Measurements from ENCODE around the gene THSD4.
"Not testable (repeated sequence)": the region's sequence is repeated elsewhere in the genome, so short reads cannot be mapped to it uniquely, and the experiment has no call there.

THSD4 gene

DNA sequence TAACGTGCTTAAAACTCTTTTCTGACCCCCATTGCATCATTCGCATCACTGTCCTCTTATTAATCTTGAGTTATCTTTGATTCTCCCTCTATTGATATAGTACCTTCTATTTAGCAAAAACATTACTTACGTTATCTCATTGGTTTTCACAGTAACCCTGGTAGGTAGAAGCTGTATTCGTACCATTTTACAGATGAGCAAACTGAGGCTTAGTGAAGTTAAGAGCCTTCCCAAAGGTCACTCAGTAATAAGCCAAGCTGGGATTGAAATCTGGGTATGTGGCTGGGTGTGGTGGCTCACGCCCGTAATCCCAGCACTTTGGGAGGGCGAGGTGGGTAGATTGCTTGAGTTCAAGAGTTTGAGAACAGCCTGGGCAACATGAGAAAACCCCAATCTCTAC, 244.0 kb downstream of the THSD4 start:
- no peak for DNase-seq

DNA sequence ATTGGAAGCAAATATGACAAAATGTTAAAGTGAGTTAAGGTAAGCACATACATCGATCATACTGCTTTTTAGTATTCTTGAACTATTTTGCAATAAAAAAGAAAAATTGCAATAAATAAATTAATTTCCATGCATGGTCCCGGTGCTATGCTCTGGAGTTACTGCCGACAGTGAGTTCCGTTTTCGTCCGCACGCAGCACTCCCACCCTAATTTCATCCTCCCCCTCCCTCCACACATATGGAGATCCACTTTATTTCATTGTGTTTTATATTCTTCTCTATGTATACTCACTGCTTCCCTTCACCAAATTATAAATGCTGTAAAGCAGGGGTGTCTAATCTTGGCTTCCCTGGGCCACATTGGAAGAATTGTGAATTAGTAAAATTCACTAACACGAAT, 247.3 kb downstream of the THSD4 start:
- no peak for DNase-seq

DNA sequence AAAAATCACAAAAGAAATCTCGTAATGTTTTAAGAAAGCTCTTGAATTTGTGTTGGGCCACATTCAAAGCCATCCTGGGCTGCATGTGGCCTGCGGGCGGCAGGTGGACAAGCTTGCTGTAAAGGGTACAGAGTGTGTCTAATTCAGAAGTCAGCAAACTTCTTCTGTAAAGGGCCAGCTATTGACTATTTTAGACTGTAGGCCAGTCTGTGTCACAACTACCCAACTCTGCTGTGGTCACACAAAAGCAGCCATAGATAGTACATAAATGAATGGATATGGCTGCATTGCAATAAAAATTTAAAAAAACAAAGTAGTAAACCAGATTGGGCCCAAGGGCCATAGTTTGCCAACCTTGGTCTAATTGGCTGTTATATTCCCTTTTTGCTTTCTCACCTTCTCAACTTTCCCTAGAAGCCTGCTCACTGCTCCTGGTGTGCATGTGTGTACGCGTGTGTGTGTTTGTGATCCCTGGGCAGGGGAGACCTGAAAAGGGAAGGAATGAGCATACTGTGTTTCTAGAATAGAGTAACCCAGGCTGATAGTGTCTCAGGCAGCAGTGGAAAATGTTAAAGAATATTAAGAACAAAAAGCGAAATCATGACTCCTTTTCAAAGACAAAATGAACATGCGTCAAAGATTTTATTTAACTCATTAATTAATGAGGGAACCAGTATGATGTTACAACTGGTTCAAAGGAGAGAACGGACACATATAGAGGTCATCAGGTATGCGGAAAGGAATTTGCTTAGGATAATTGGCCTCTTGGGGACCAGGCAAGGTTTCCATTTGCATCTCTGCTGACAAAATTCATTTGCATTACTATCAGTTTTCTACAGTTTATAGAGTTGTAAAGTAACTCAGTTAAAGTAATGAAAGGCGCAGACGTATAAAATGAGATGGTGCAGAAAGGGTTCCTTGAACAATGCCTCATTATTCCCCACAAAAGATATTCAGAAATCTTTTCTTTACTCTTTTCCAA, 248.0 kb downstream of the THSD4 start:
- DNase-seq = no peak

DNA sequence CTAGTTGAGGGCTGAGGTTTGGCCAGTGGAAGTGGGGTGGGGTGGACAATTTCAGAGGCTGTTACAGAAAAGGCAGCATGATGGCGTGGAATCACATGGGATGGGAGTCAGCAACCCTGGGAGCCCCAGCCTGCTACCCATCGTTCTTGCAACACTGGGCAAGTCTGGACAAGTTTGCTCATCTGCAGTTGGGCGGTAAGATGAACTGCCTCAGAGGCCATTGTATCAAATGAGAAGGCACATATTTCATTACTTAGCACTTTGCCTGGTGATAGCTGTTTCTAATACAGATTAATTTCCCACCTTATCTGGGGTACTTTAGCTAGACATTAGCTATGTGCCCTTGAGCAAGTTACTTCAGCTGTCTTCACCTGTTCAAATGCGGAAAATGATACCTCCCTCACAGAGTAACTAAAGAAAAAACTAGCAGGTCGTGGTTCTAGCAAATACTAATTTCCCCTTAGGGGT, 248.9 kb downstream of the THSD4 start:
- no peak for DNase-seq

DNA sequence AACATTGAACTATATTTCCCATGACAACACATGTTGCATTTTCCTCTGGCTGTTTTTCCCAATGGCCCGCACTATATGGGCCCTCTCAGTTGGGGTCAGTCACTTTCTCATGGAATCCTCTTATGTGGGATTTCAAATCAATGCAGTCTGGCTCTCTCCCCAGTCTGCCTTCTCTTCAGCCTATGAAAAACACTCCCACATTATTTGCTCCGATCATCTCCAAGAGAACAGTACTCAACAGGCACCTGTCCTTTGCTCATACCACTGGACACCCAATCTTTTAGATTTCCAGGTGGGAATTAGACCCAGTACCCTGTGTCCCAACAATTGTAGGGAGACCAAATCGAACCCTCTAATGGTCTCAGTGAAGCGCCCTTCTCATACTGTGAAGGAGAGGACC, 251.3 kb downstream of the THSD4 start:
- DNase-seq = no peak

DNA sequence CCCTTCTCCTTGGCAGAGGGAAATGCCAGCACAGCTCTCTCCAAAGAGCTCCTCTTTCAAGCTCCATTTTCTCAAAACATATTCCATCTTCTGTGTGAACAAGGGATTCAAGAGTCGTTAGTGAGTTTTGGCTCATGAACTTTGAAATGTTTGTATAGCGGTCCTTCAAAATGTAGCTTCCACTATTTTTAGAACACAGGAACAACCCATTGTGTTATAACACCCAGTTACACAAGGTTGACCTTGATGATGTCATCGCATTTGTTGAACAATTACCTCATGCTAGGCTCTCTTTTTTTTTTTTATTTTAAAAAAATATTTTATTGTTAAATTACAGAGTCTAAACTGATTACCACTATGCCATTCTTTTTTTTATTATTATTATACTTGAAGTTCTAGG, 251.7 kb downstream of the THSD4 start:
- DNase-seq = no peak

DNA sequence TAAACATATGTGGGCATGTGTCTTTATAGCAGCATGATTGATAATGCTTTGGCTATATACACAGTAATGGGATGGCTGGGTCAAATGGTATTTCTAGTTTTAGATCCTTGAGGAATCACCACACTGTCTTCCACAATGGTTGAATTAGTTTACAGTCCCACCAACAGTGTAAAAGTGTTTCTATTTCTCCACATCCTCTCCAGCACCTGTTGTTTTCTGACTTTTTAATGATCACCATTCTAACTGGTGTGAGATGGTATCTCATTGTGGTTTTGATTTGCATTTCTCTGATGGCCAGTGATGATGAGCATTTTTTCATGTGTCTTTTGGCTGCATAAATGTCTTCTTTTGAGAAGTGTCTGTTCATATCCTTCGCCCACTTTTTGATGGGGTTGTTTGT, 252.5 kb downstream of the THSD4 start:
- not testable (repeated sequence) for DNase-seq

DNA sequence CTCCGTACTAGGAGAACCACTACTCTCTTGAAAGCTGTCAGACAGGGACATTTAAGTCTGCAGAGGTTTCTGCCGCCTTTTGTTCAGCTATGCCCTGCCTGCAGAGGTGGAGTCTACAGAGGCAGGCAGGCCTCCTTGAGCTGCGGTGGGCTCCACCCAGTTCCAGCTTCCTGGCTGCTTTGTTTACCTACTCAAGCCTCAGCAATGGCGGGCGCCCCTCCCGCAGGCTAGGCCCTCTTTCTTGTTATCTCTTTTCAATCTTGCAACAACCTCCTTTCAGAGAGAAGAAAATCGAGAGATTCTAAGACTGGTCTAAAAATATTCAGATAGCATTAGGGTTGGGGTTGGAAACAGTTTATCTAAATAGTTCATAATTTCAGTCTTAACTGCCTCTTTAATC, 257.5 kb downstream of the THSD4 start:
- DNase-seq = peak in 4 of 6 experiments; percentile 1 to 48 (median 37)

DNA sequence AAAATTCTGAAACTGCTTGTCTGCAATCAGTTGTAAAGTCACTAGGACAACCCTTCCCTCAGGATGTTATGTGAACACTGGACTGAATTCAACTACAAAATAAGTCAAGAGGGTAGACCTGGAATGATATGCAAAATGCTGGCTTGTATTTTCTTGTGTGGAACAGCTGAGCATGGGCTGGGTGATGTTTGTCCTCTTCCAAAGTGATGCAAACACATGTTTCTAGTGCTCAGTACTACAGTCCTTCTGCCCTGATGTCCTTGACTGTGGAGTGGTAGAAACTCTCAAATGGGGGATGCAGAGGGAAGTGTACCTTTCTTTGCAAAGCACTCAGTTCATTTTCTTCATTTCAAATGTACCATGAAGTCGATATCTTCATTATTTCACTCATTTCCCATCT, 258.6 kb downstream of the THSD4 start:
- DNase-seq = no peak

DNA sequence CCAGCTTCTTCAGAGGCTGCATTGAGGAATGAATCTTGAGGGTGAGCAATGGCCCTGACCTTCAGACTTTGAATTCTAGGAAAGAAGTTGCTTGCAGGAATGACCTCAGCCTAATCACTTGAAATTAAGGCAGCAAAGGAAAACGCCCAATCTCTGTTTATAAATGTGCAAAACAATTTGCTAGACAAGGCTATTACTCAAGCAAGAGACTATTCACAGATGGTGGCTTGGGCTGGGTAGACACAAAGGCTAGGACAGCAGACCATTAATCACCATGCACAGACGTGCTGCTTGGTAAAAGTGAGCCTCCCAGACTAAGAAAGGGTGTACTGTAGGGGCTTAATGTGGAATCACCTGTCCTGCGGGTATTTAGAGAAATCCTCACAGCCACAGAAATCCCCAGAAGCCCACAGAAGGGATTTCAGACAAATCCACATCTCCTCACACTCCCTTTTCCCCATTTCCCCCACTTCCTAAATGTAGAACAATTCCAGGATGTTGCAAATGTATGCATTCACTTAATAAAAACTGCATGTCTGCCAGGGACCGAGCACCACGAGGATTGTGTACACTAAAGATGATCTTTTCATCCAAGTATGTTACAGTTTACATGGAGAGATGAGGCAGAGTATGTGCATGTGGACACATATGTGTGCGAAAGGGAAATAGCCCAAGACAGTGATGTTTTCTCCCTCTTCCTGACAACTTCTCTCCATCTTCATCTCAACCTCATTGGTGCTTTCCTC, 259.5 kb downstream of the THSD4 start:
- no peak for DNase-seq

DNA sequence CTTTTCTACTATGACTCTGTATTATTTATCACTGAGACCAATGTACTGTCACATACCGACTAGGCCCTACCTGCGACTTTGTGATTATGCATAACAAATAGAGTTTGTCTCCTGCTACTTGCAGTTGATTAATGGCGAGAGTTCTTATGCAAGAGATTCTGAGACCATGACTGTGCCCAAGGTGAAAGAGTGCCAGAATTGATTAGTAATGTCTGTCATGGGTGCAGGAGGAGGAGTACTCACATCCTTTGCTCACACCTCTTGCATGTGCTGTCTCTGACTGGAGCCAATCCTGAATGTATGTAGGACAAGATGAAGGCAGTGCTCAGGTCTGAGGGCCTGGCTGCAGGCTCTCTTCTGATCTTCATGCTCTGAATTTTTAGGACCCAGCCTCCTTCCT, 260.7 kb downstream of the THSD4 start:
- DNase-seq = no peak

DNA sequence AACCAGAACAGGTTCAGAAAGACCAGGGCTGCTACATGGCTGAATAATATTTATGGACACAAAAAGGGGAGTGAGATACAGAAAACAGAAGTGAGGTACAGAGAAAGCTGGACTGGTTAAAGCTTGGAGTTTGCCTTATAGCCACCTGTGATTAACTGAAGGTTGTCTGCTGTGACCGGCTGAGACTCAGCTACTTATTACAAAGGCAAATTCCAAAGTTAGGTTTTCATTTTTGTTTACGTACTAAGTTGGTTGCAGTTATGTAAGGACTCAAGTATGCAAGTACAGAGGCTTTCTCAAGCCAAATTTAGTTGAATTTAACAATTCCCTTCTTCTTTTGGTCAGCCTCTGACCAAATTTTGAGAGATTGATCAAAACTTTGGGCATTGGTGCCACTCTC, 264.6 kb downstream of the THSD4 start:
- no peak for DNase-seq

DNA sequence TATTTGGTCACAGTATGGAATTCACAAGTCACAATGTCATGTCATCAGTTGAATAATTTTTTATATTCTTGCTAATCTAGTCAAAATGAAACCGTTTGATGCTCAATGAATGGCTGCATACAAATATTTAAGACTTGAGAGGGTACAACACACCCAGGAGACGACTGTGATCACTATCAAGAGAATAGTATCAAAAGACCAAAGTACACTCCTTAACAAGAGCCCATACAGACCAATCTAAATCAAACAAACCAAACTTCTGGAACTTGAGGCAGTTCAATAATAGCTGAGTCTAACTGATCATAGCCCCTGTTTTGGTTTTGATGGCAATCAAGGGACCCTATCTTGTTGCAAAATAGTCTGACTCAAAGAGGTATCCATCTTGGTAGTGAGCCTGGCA, 265.1 kb downstream of the THSD4 start:
- no peak for DNase-seq

DNA sequence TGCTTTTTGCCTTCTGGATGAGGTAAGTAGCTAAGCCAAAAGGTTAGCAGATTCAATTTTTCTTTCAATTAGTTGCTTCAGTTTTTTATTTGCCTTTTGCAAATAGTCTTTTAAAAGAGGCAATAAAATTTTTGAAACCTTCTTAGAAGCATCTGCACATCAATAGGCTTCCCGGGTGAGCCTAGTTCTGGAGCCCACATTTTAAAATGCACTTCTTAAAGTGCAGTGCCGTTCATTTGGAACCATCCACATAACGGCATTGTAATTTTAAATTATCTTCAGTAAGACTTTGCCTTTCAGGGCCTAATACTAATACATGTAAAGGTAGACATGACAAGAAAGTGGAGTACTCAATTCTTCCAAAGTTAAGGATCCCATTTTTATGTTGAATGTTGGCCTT, 269.2 kb downstream of the THSD4 start:
- DNase-seq = no peak

DNA sequence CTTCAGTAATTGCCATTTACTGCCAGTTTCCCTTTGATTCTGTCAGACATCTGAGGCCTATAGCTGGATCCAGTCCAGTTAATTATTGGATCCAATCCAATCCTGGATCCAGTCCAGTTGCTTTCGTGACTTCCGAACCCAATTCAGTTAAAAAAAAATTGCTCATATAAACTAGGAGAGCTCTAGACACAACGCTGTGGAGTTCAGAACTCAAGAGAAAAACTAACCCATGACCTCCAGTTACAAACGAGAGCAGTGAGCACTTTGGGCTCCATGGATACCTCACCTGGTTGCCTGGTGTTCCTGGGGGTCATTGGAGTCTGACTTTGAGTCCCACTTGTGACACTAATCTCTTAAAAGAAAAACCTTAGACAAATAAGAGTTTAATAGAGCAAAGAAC, 269.8 kb downstream of the THSD4 start:
- DNase-seq = no peak

DNA sequence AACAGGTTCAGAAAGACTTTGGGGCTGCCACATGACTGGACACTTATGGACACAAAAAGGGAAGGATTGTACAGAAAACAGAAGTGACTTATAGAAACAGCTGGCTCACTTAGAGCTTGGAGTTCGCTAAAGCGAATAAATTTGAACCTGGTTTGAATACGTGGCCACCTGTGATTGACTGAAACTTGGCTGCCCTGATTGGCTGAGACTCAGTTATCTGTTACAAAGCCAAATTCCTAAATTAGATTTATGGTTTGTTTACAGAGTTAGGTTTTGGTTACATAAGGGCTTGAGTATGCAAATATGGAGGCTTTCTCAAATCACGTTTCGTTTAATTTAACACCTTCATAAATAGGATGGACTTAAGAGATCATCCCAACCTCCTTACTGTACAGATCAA, 270.2 kb downstream of the THSD4 start:
- no peak for DNase-seq

DNA sequence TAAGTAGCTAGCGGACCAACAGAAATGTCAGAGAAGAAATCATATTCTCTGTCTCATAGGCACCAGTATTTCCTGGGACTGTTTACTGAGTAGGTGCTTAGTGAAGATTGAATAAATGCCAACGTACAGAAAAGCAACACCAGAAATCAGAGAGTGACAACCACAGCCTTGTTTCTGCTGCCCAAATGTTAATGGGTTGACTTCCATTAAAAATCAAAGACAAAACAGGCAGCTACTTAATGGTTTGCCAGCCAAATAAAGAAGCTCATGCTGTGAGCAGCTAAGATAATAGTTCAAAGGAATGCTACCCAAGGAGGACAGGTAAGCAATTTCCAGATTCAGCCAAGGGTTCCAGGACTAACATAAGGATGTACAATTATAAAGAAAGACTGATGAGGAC, 270.7 kb downstream of the THSD4 start:
- DNase-seq = peak in 1 of 6 experiments; percentile 71

DNA sequence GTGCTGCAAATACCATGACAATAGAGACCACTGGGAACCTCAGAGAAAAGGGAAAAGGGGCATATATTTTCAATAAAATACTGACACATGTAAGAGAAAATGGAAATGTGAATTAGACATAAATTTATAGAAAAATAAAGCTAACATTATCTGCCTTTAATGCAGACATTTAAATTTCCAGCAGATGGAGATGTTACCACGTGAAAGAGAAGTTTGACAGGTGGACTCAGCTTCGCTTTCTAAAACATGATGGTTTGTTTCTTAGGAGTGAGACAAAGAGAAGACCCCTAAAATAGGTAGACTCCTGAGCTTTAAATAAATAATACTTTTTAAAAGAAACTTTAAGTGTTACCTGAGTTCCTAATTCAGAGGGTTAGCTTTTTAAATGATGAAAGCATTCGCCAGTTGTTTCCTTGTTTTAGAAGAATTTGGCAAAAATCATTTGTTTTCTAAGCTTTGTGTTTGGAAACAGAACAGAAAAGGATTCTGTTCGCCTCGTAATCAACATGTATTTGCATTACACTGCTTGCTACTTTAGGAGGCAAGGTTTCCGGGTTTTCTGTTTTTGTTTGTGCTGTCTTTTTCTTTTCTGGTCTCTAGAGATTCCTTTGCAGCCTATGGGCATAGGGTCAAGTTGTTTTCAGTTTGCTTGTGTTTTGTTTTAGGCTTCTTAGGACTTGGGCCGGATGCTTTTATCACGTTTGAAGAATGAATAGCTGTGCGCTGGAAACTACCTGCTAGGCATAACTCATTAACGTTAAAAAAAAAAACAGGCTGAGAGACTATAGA, 271.4 kb downstream of the THSD4 start:
- peak in 2 of 6 experiments; percentile 5 to 28 for DNase-seq

DNA sequence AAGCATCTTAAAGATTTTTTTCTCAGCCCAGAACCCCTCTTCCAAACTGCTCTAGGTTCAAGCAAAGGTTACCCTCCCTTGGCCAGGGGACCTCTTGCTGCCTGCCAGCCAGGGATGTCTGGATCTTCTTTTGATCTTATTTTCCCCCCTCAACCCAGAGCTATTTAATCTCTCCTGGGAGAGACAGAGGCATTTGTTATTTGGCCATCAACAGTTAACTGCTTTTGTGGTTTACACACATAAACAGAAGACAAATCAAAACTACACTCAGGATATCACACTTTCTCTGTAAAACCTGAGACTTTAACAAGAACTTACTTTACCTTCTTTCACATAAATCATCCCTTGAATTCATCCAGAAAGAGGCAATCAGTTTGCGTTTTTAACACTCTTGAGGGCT, 272.5 kb downstream of the THSD4 start:
- no peak for DNase-seq

DNA sequence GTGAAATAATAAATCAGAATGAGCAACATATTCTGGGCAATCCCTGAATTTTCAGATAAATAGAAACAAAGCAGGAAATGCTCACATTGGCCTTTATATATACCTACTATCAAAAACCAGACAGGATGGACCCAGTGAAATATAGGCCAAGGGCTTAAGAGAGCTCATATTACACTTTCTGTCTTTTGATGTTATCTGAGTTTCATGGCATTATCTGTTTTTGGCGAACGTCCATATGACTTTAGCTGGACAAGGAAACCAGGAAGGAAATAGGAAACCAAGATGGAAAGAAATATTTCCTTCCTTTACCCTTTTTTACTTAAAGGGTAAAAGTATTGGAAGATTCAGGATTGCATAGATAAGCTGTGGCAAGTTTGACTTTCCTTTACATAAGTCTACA, 274.8 kb downstream of the THSD4 start:
- no peak for DNase-seq

DNA sequence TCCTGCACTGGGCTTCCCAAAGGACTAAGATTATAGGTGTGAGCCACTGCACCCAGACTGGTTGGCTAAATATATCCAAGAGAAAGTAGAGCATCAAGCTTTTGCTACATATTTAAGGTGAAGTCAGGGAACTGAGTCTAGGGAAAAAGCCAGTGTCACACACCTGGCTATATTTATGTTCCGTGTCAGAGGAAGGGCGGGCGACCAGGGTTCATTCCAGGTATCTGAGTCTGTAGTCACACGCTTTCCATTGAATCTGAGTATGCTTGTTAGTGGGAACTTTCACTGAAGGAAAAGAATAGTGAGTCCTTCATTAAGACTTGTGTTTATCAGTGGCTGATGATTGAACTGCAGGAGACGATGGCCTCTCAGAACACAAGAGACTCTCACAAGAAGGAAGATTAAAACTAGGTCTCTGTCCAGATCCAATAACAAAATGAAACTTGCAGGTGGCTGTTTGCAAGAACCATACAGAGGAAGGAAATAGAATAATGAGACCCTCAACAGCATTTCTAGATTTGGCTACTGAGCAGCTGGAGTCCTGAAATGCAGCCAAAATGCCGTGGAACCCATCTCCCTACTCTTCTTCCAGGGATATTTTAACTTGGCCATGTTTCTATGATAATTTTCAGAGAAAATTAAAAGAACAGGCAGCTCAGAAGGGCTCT, 276.3 kb downstream of the THSD4 start:
- DNase-seq = no peak

DNA sequence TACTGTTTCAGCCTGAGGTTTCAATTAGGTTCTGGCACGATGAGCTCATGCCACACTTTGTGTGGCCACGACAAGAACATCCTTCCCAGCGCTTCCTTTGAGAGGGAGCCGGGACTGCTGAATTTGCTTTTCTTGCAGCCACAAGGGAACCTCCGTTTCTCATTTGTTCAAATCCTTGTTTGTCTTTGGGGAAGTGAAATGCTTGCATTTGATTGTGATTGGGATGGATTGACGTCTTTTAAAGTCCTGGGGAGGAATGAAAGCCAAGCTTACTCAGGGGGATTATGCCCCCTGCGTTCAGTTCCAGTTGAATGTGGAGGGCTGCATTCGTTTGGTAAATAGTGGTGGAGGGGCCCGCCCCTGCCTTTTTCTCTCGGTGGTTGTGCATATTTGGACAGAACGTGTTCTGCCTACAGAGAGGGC, 277.6 kb downstream of the THSD4 start:
- no peak for DNase-seq

DNA sequence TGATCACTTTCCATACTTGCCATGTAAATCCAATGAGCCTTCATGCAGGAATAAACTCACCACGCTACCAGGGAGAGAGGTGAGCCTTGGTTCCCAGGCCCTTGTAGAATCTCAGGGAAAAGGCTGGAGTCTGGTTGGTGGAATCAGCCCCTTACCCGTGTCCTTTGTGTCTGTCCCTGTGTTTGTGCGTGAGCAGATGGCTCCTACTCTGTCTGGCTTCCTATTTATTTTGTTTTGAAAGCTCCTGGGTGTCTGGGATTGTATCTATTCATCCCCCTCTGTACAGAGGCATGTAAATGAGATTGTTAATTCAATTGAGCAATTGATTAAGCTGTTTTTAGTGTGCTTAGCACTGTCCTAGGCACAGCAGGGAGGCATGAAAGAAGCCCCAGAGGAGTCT, 278.1 kb downstream of the THSD4 start:
- DNase-seq = no peak
